HCT116 (cell line): ENCODE data around the gene PLD5. TPM values are rescaled to one million over a fixed set of nuclear protein-coding genes. Genes with fewer than 3 reads are reported as not detected.

Source experiments
- ATAC-seq: fragments of 200-7000 bp; cut with Tn5 transposase; 2 replicates; pipeline ENCODE4 v1.9.1; 2020; ENCODE audit warnings: mild to moderate bottlenecking, moderate library complexity
- BruUV-seq: library from RNA; stranded (reverse); fragments of 400-500 nt; replicated peaks from 2 replicates; lab custom pipeline; 2021; lab: Mats Ljungman, UMichigan
- CTCF ChIA-PET: fragments of 300-600 bp; sonication (Branson Sonifier 250); formaldehyde crosslinking; loops from one replicate; lab custom pipeline; 2021; ENCODE audit warnings: antibody characterized with exemption; lab: Charles Lee
- POLR2A ChIA-PET: fragments of 300-600, 350-600 bp; sonication (Branson Sonifier 250); formaldehyde crosslinking; loops from one replicate; lab custom pipeline; 2021; ENCODE audit warnings: antibody characterized with exemption; lab: Charles Lee
- RAD21 ChIA-PET, 2 experiments: fragments of 300-600 bp; sonication (Branson Sonifier 250); formaldehyde crosslinking; loops; one replicate each; lab custom pipeline; 2023; ENCODE audit warnings: low total read pairs in 2 of 2; ENCODE audit not compliant: uncharacterized antibody in 2 of 2, unreplicated experiment in 2 of 2, low non-redundant PET in 1 of 2; lab: Charles Lee
- DNase-seq: peaks from one replicate; pipeline ENCODE4 v3.0.0-alpha.2; 2010; ENCODE audit warnings: low read depth, low spot score
- H2AFZ ChIP-seq: fragments of 200-600 bp; shearing (Covaris generic), sonication (generic); 2 replicates; pipeline ENCODE4 v1.6.1; 2017; ENCODE audit warnings: low read depth, mixed run types, mixed read lengths, antibody characterized with exemption, low read length; ENCODE audit not compliant: poor library complexity, severe bottlenecking
- H3K27ac ChIP-seq: 2 replicates; pipeline ENCODE4 v1.5.1; 2012; ENCODE audit warnings: low read depth, low read length
- H3K27me3 ChIP-seq: fragments of 200-600 bp; sonication (generic); 2 replicates; pipeline ENCODE4 v1.6.1; 2016; ENCODE audit warnings: mixed run types, low read length, mixed read lengths; ENCODE audit not compliant: insufficient read depth
- H3K36me3 ChIP-seq, 2 experiments: fragments of 200-500 bp in 1 of 2; fragments of 200-600 bp in 1 of 2; sonication (Bioruptor generic) in 1 of 2; sonication (generic) in 1 of 2; 2 replicates each; pipeline versions ENCODE4 v1.5.1 to v1.6.1; 2014 to 2016; ENCODE audit warnings: low read length in 2 of 2, inconsistent platforms in 1 of 2, mixed read lengths in 1 of 2, mixed run types in 1 of 2; ENCODE audit not compliant: insufficient read depth in 2 of 2, control insufficient read depth in 1 of 2
- H3K4me1 ChIP-seq, 2 experiments: fragments of 200-600 bp in 1 of 2; sonication (generic) in 1 of 2; 2 replicates each; pipeline versions ENCODE4 v1.5.1 to v1.6.1; 2012 to 2017; ENCODE audit warnings: low read length in 2 of 2, inconsistent platforms in 1 of 2, mild to moderate bottlenecking in 1 of 2, mixed read lengths in 1 of 2, mixed run types in 1 of 2, moderate library complexity in 1 of 2; ENCODE audit not compliant: insufficient read depth in 2 of 2, control insufficient read depth in 1 of 2
- H3K4me2 ChIP-seq: fragments of 200-600 bp; sonication (generic); 2 replicates; pipeline ENCODE4 v1.6.1; 2017; ENCODE audit warnings: mixed run types, low read length, mixed read lengths
- H3K4me3 ChIP-seq, 2 experiments: fragments of 200-600 bp in 1 of 2; sonication (generic) in 1 of 2; replicated peaks in 1 of 2; 2 replicates each; pipeline ENCODE4 v1.5.1; 2011 to 2016; ENCODE audit warnings: low read length in 2 of 2, control low read depth in 1 of 2, low read depth in 1 of 2, mild to moderate bottlenecking in 1 of 2, mixed read lengths in 1 of 2, mixed run types in 1 of 2
- H3K79me2 ChIP-seq: fragments of 200-600 bp; sonication (generic); 2 replicates; pipeline ENCODE4 v1.6.1; 2017; ENCODE audit warnings: mild to moderate bottlenecking, mixed run types, low read length, moderate library complexity, mixed read lengths; ENCODE audit not compliant: insufficient read depth
- H3K9ac ChIP-seq: fragments of 200-600 bp; sonication (generic); 2 replicates; pipeline ENCODE4 v1.6.1; 2016; ENCODE audit warnings: low read length, mixed read lengths
- H3K9me2 ChIP-seq: fragments of 200-600 bp; sonication (generic), shearing (Covaris generic); 2 replicates; pipeline ENCODE4 v1.6.1; 2017; ENCODE audit warnings: mixed run types, mild to moderate bottlenecking, moderate library complexity; ENCODE audit not compliant: insufficient read depth
- H3K9me3 ChIP-seq, 2 experiments: fragments of 200-500 bp in 1 of 2; fragments of 200-600 bp in 1 of 2; sonication (Bioruptor generic) in 1 of 2; sonication (generic) in 1 of 2; 2 replicates each; pipeline ENCODE4 v1.6.1; 2014 to 2017; ENCODE audit warnings: low read length in 2 of 2, mixed read lengths in 2 of 2, inconsistent platforms in 1 of 2, low read depth in 1 of 2, mild to moderate bottlenecking in 1 of 2, mixed run types in 1 of 2, moderate library complexity in 1 of 2; ENCODE audit not compliant: control insufficient read depth in 1 of 2, insufficient read depth in 1 of 2
- H4K20me1 ChIP-seq: fragments of 200-600 bp; sonication (generic), shearing (Covaris generic); 2 replicates; pipeline ENCODE4 v1.6.1; 2017; ENCODE audit warnings: mixed run types, mild to moderate bottlenecking, moderate library complexity; ENCODE audit not compliant: insufficient read depth
- CBX3 ChIP-seq: IDR thresholded peaks from 2 replicates; pipeline ENCODE4 v1.6.1; 2012; ENCODE audit warnings: low read depth
- CEBPB ChIP-seq: IDR thresholded peaks from 2 replicates; pipeline ENCODE4 v1.6.1; 2012; ENCODE audit warnings: low read depth
- CTCF ChIP-seq, 3 experiments: fragments of 200-600 bp in 1 of 3; sonication (generic) in 1 of 3; IDR thresholded peaks in 2 of 3; conservative IDR thresholded peaks in 1 of 3; 2 replicates each; pipeline ENCODE4 v1.5.1; 2012 to 2017; ENCODE audit warnings: low read depth in 2 of 3, low read length in 2 of 3, antibody characterized with exemption in 1 of 3, borderline replicate concordance in 1 of 3, control low read depth in 1 of 3, mild to moderate bottlenecking in 1 of 3, mixed read lengths in 1 of 3, mixed run types in 1 of 3, moderate library complexity in 1 of 3; ENCODE audit not compliant: insufficient read depth in 1 of 3
- ELF1 ChIP-seq: IDR thresholded peaks from 2 replicates; pipeline ENCODE4 v1.6.1; 2012; ENCODE audit warnings: low read depth, borderline replicate concordance
- EZH2 ChIP-seq: fragments of 200-600 bp; sonication (generic); IDR thresholded peaks from 2 replicates; pipeline ENCODE4 v1.6.1; 2017; ENCODE audit warnings: antibody characterized with exemption, mixed run types
- EZH2phosphoT487 ChIP-seq: fragments of 200-600 bp; IDR thresholded peaks from 2 replicates; pipeline ENCODE4 v1.6.1; 2018; ENCODE audit warnings: antibody characterized with exemption, borderline replicate concordance
- FOSL1 ChIP-seq: IDR thresholded peaks from 2 replicates; pipeline ENCODE4 v1.6.1; 2012; ENCODE audit warnings: low read depth
- JUND ChIP-seq: IDR thresholded peaks from 2 replicates; pipeline ENCODE4 v1.6.1; 2012
- RAD21 ChIP-seq: IDR thresholded peaks from 2 replicates; pipeline ENCODE4 v1.6.1; 2012; ENCODE audit warnings: low read depth, mild to moderate bottlenecking
- REST ChIP-seq: IDR thresholded peaks from 2 replicates; pipeline ENCODE4 v1.6.1; 2012; ENCODE audit warnings: low read depth
- SIN3A ChIP-seq: IDR thresholded peaks from 2 replicates; pipeline ENCODE4 v1.6.1; 2012; ENCODE audit warnings: low read depth
- SP1 ChIP-seq: IDR thresholded peaks from 2 replicates; pipeline ENCODE4 v1.6.1; 2012; ENCODE audit warnings: low read depth
- SRF ChIP-seq: IDR thresholded peaks from 2 replicates; pipeline ENCODE4 v1.6.1; 2012; ENCODE audit warnings: low read depth
- YY1 ChIP-seq: IDR thresholded peaks from 2 replicates; pipeline ENCODE4 v1.6.1; 2011; ENCODE audit warnings: low read length, low read depth, moderate library complexity, mild to moderate bottlenecking; ENCODE audit not compliant: insufficient replicate concordance; ENCODE audit errors: extremely low read depth
- ZFX ChIP-seq: fragments of 450-650 bp; IDR thresholded peaks from 2 replicates; pipeline ENCODE4 v1.6.1; 2017
- ZNF274 ChIP-seq: fragments of 200-500 bp; sonication (Bioruptor generic); IDR thresholded peaks from 2 replicates; pipeline ENCODE4 v1.6.1; 2014; ENCODE audit warnings: mild to moderate bottlenecking, low read depth, low read length, inconsistent platforms
- intact Hi-C: fragments of 100-400 bp; cut with micrococcal nuclease; formaldehyde crosslinking; loops from 2 replicates; pipeline ENCODE4 v1.10.0; 2022
- total RNA-seq: library from RNA; stranded (reverse); gene quantifications from one replicate; pipeline ENCODE4 v1.2.1, GENCODE V29; 2021; ENCODE audit not compliant: unreplicated experiment
- TF ChIP-seq, protein P1 (sequence below): IDR thresholded peaks from 2 replicates; pipeline ENCODE4 v1.6.1; 2011; ENCODE audit warnings: mild to moderate bottlenecking, low read length, moderate library complexity; ENCODE audit not compliant: insufficient replicate concordance; ENCODE audit errors: extremely low read depth

Gene PLD5
- total RNA-seq, 1 experiment from 2014 or later = not detected

GRCh38 chr1:242178436-242178835 is 346.1 kb downstream of the PLD5 start:
- TF ChIP-seq ELF1 (no peak), FOSL1 (no peak), RAD21 (no peak), EZH2phosphoT487 (no peak), YY1 (no peak), SIN3A (no peak), CTCF (IDR thresholded peaks at IDR 0.05 in 2 of 3, conservative IDR thresholded peaks at IDR 0.05 in 1 of 3; ENCODE audit: borderline replicate concordance in 1 of 3, insufficient read depth in 1 of 3, low read depth in 2 of 3, low read length in 2 of 3) (no peak), ZFX (no peak), ZNF274 (no peak), SRF (no peak), CBX3 (no peak), CEBPB (no peak), SP1 (no peak), EZH2 (no peak), REST (no peak), JUND (no peak)
- TF ChIP-seq, protein P1, sequence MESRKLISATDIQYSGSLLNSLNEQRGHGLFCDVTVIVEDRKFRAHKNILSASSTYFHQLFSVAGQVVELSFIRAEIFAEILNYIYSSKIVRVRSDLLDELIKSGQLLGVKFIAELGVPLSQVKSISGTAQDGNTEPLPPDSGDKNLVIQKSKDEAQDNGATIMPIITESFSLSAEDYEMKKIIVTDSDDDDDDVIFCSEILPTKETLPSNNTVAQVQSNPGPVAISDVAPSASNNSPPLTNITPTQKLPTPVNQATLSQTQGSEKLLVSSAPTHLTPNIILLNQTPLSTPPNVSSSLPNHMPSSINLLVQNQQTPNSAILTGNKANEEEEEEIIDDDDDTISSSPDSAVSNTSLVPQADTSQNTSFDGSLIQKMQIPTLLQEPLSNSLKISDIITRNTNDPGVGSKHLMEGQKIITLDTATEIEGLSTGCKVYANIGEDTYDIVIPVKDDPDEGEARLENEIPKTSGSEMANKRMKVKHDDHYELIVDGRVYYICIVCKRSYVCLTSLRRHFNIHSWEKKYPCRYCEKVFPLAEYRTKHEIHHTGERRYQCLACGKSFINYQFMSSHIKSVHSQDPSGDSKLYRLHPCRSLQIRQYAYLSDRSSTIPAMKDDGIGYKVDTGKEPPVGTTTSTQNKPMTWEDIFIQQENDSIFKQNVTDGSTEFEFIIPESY = no peak
- Histone ChIP-seq H3K4me3 (no peak overlapping the region), H3K36me3 (no peaks in the 10 kb centered on the region), H3K9ac (no peak overlapping the region), H3K27ac (no peak overlapping the region), H3K27me3 (no peaks in the 10 kb centered on the region), H3K79me2 (no peaks in the 10 kb centered on the region), H2AFZ (no peak overlapping the region), H3K4me1 (no peaks in the 10 kb centered on the region), H3K9me2 (no peaks in the 10 kb centered on the region), H4K20me1 (no peaks in the 10 kb centered on the region), H3K4me2 (no peak overlapping the region), H3K9me3 (no peaks in the 10 kb centered on the region)
- ChIA-PET CTCF (no interaction called here), POLR2A (no interaction called here), RAD21 (no interaction called here)
- DNase-seq (no peak), ATAC-seq (no peak)
- intact Hi-C loops = no loop called here
- no TSS peak for BruUV-seq
